HepG2 (cell line): ENCODE results near the gene PEAK3. TPM values are rescaled to one million over a fixed set of nuclear protein-coding genes. Genes with fewer than 3 reads are reported as not detected.

Source experiments
- HNF4A ChIP-seq: sonication (generic); formaldehyde crosslinking; IDR thresholded peaks from 2 replicates; pipeline ENCODE4 v1.4.0; 2020; ENCODE audit warnings: missing genetic modification reagents
- JUNB ChIP-seq: sonication (generic); formaldehyde crosslinking; IDR thresholded peaks from 2 replicates; pipeline ENCODE4 v1.8.0; 2022; ENCODE audit warnings: missing genetic modification reagents, mild to moderate bottlenecking, borderline replicate concordance
- NFATC3 ChIP-seq: sonication (generic); formaldehyde crosslinking; IDR thresholded peaks from 2 replicates; pipeline ENCODE4 v1.5.1; 2020; ENCODE audit warnings: mild to moderate bottlenecking, missing genetic modification reagents
- PAF1 ChIP-seq: IDR thresholded peaks from 2 replicates; pipeline ENCODE4 v1.6.1; 2016; ENCODE audit warnings: missing genetic modification reagents, missing compliant biosample characterization
- U2AF1 ChIP-seq: fragments of 200-400 bp; formaldehyde crosslinking; optimal IDR thresholded peaks from 2 replicates; pipeline ENCODE3; 2017; ENCODE audit warnings: mild to moderate bottlenecking, low read depth, low read length
- ZFX ChIP-seq: sonication (generic); formaldehyde crosslinking; IDR thresholded peaks from 2 replicates; pipeline ENCODE4 v1.4.0; 2020; ENCODE audit warnings: mild to moderate bottlenecking, low read depth, missing genetic modification reagents, moderate library complexity
- ZNF234 ChIP-seq: sonication (generic); formaldehyde crosslinking; conservative IDR thresholded peaks from 2 replicates; pipeline ENCODE4 v1.5.1; 2020; ENCODE audit warnings: mild to moderate bottlenecking, missing genetic modification reagents
- ZNF496 ChIP-seq: sonication (generic); formaldehyde crosslinking; IDR thresholded peaks from 2 replicates; pipeline ENCODE4 v1.8.1; 2023; ENCODE audit warnings: mild to moderate bottlenecking, moderate library complexity, missing genetic modification reagents; ENCODE audit not compliant: insufficient replicate concordance
- ZNF782 ChIP-seq: sonication (generic); formaldehyde crosslinking; IDR thresholded peaks from 2 replicates; pipeline ENCODE4 v1.4.0; 2020; ENCODE audit warnings: missing genetic modification reagents, mild to moderate bottlenecking, borderline replicate concordance
- polyA plus RNA-seq, 8 experiments: library from polyadenylated mRNA; depleted of rRNA in 3 of 8; stranded (reverse) in 7 of 8; unstranded in 1 of 8; fragments of >200 nt; fragmentation: Illumina TruSeq in 4 of 8; extraction: Trizol in 4 of 8; gene quantifications; 2 replicates each; pipeline versions ENCODE4 v1.2.1 to v1.2.3, GENCODE V29; 2011 to 2016; ENCODE audit warnings: low read depth in 4 of 8, missing spikeins in 1 of 8, mixed read lengths in 1 of 8; ENCODE audit not compliant: insufficient read depth in 1 of 8
- total RNA-seq, 5 experiments: library from RNA; depleted of rRNA; stranded (reverse); fragments of >200 nt; fragmentation: Illumina TruSeq; extraction: Trizol; gene quantifications; 2 replicates each; pipeline ENCODE4 v1.2.3, GENCODE V29; 2016; ENCODE audit warnings: low read depth in 1 of 5
- TF ChIP-seq, protein P1 (sequence below), 2 experiments: sonication (generic) in 1 of 2; formaldehyde crosslinking in 1 of 2; IDR thresholded peaks; 2 replicates each; pipeline versions ENCODE4 v1.4.0 to v1.6.1; 2018 to 2020; ENCODE audit warnings: missing genetic modification reagents in 2 of 2, borderline replicate concordance in 1 of 2, low read depth in 1 of 2, mild to moderate bottlenecking in 1 of 2, missing biosample characterization in 1 of 2
- TF ChIP-seq, protein P2 (sequence below): sonication (generic); formaldehyde crosslinking; IDR thresholded peaks from 2 replicates; pipeline ENCODE4 v1.4.0; 2020; ENCODE audit warnings: missing genetic modification reagents
- TF ChIP-seq, protein P3 (sequence below): sonication (generic); formaldehyde crosslinking; IDR thresholded peaks from 2 replicates; pipeline ENCODE4 v1.4.0; 2020; ENCODE audit warnings: mild to moderate bottlenecking, missing genetic modification reagents, borderline replicate concordance
- TF ChIP-seq, protein P4 (sequence below), 2 experiments: sonication (generic) in 1 of 2; formaldehyde crosslinking in 1 of 2; IDR thresholded peaks; 2 replicates each; pipeline versions ENCODE4 v1.6.1 to v1.9.0; 2014 to 2022; ENCODE audit warnings: antibody characterized with exemption in 1 of 2, borderline replicate concordance in 1 of 2, inconsistent platforms in 1 of 2, low read depth in 1 of 2, missing genetic modification reagents in 1 of 2

The PEAK3 gene
- total and polyA plus RNA-seq, 2 of the 13 experiments (the other 11 are each of a cell fraction or from before 2014, with no cell fraction given) = not detected

DNA sequence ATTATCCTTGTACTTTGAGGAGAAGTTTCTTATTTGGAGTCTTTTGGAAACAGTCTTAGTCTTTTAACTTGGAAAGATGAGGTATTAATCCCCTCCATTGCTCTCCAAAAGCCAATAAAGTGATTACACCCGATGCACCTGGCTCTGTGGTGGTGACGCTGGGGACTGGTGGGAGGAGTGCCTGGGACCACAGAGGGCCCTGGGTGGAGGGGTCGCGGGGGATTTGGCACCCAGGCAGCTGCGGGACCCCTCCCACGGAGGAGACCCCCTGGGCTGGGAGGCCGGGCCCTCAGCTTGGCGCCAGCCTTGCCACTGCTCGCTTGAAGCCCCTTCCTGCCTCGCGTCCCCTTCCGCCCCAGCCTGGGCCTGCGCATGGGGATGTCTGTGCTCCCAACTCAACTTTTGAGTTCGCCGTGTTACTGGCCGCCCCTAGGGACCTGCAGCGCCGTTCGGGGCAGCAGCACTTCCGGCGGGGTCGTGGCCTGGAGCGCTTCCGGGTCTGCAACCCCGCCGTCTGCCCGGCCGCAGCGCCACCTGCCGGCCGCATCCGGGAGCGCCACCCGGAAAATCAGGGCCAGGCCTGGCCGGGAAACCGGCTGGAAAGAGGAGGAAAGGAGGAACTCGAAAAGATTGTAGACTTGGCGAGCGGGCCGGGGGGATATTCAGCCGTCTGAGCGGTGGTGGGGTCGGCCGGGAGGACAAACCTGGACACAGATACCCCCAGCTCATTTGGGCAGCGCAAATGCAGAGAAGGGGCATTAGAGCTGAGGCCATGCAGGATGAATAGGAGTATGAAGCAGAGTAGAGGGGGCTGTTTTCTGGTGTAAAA lies 8.4 kb downstream of the PEAK3 start (continued):
- TF ChIP-seq, protein P1, sequence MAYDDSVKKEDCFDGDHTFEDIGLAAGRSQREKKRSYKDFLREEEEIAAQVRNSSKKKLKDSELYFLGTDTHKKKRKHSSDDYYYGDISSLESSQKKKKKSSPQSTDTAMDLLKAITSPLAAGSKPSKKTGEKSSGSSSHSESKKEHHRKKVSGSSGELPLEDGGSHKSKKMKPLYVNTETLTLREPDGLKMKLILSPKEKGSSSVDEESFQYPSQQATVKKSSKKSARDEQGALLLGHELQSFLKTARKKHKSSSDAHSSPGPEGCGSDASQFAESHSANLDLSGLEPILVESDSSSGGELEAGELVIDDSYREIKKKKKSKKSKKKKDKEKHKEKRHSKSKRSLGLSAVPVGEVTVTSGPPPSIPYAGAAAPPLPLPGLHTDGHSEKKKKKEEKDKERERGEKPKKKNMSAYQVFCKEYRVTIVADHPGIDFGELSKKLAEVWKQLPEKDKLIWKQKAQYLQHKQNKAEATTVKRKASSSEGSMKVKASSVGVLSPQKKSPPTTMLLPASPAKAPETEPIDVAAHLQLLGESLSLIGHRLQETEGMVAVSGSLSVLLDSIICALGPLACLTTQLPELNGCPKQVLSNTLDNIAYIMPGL (CRISPR knock-in tag; IDR thresholded peaks at IDR 0.05; ENCODE audit: borderline replicate concordance in 1 of 2, low read depth in 1 of 2) = peak; percentile 62 to 86; a peak in 3 of 4 replicates
- TF ChIP-seq NFATC3 (CRISPR knock-in tag) (0 out of 2 replicates have a peak, but pooled peaks have one; percentile 42), JUNB (no peak), HNF4A (CRISPR knock-in tag) (no peak), ZFX (CRISPR knock-in tag) (peak; percentile 80), ZNF782 (CRISPR knock-in tag) (no peak), ZNF496 (CRISPR knock-in tag) (no peak), PAF1 (CRISPR knock-in tag) (peak; percentile 96), ZNF234 (CRISPR knock-in tag) (no peak), U2AF1 (peak; percentile 79)
- TF ChIP-seq, protein P2, sequence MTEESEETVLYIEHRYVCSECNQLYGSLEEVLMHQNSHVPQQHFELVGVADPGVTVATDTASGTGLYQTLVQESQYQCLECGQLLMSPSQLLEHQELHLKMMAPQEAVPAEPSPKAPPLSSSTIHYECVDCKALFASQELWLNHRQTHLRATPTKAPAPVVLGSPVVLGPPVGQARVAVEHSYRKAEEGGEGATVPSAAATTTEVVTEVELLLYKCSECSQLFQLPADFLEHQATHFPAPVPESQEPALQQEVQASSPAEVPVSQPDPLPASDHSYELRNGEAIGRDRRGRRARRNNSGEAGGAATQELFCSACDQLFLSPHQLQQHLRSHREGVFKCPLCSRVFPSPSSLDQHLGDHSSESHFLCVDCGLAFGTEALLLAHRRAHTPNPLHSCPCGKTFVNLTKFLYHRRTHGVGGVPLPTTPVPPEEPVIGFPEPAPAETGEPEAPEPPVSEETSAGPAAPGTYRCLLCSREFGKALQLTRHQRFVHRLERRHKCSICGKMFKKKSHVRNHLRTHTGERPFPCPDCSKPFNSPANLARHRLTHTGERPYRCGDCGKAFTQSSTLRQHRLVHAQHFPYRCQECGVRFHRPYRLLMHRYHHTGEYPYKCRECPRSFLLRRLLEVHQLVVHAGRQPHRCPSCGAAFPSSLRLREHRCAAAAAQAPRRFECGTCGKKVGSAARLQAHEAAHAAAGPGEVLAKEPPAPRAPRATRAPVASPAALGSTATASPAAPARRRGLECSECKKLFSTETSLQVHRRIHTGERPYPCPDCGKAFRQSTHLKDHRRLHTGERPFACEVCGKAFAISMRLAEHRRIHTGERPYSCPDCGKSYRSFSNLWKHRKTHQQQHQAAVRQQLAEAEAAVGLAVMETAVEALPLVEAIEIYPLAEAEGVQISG (CRISPR knock-in tag) = peak; percentile 94
- TF ChIP-seq, protein P3, sequence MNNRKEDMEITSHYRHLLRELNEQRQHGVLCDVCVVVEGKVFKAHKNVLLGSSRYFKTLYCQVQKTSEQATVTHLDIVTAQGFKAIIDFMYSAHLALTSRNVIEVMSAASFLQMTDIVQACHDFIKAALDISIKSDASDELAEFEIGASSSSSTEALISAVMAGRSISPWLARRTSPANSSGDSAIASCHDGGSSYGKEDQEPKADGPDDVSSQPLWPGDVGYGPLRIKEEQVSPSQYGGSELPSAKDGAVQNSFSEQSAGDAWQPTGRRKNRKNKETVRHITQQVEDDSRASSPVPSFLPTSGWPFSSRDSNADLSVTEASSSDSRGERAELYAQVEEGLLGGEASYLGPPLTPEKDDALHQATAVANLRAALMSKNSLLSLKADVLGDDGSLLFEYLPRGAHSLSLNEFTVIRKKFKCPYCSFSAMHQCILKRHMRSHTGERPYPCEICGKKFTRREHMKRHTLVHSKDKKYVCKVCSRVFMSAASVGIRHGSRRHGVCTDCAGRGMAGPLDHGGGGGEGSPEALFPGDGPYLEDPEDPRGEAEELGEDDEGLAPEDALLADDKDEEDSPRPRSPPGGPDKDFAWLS (CRISPR knock-in tag) = no peak
- TF ChIP-seq, protein P4, sequence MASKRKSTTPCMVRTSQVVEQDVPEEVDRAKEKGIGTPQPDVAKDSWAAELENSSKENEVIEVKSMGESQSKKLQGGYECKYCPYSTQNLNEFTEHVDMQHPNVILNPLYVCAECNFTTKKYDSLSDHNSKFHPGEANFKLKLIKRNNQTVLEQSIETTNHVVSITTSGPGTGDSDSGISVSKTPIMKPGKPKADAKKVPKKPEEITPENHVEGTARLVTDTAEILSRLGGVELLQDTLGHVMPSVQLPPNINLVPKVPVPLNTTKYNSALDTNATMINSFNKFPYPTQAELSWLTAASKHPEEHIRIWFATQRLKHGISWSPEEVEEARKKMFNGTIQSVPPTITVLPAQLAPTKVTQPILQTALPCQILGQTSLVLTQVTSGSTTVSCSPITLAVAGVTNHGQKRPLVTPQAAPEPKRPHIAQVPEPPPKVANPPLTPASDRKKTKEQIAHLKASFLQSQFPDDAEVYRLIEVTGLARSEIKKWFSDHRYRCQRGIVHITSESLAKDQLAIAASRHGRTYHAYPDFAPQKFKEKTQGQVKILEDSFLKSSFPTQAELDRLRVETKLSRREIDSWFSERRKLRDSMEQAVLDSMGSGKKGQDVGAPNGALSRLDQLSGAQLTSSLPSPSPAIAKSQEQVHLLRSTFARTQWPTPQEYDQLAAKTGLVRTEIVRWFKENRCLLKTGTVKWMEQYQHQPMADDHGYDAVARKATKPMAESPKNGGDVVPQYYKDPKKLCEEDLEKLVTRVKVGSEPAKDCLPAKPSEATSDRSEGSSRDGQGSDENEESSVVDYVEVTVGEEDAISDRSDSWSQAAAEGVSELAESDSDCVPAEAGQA (IDR thresholded peaks at IDR 0.05; ENCODE audit: low read depth) = 0 out of 2 replicates have a peak, but pooled peaks have one; percentile 65
- TF ChIP-seq, protein P4 (CRISPR knock-in tag; IDR thresholded peaks at IDR 0.05; ENCODE audit: borderline replicate concordance) = no peak
